Psoas muscle (tissue), 8 donors: ENCODE data around the gene RPL35. TPM values are rescaled to one million over a fixed set of nuclear protein-coding genes. Genes with fewer than 3 reads are reported as not detected.

Experiments
- ATAC-seq, 4 donors: fragments of 200-7000 bp; cut with Tn5 transposase; one replicate each; pipeline ENCODE4 v1.9.1; 2020; ENCODE audit warnings: moderate library complexity in 3 of 4, mild to moderate bottlenecking in 2 of 4
- DNase-seq, 2 donors: peaks; one replicate each; pipeline ENCODE4 v3.0.0-alpha.2; 2020
- H3K27ac ChIP-seq: fragments of 200-600 bp; one replicate; pipeline ENCODE4 v1.8.0; 2022
- H3K27me3 ChIP-seq, 3 donors: fragments of 200-600 bp in 1 of 3; one replicate each; pipeline versions ENCODE4 v1.6.1 to v1.8.0; 2013 to 2022; ENCODE audit warnings: low read length in 2 of 3, mild to moderate bottlenecking in 2 of 3, moderate library complexity in 1 of 3; ENCODE audit not compliant: insufficient read depth in 3 of 3
- H3K36me3 ChIP-seq, 2 donors: fragments of 200-600 bp in 1 of 2; one replicate each; pipeline versions ENCODE4 v1.6.1 to v1.8.0; 2013 to 2022; ENCODE audit warnings: low read depth in 1 of 2, mild to moderate bottlenecking in 1 of 2, moderate library complexity in 1 of 2; ENCODE audit not compliant: insufficient read depth in 1 of 2
- H3K4me1 ChIP-seq: fragments of 200-600 bp; one replicate; pipeline ENCODE4 v1.8.0; 2022
- H3K4me3 ChIP-seq: fragments of 200-600 bp; one replicate; pipeline ENCODE4 v1.8.0; 2022; ENCODE audit warnings: mild to moderate bottlenecking
- H3K9me3 ChIP-seq: fragments of 200-600 bp; one replicate; pipeline ENCODE4 v1.8.0; 2022
- CTCF ChIP-seq: fragments of 200-600 bp; IDR thresholded peaks from one replicate; pipeline ENCODE4 v1.8.0; 2022; ENCODE audit warnings: antibody characterized with exemption
- WGBS, 3 donors: extraction: QIAGEN DNeasy Blood & Tissue Kit; methylation state at CpG; one replicate each; pipeline versions ENCODE4 v1.1.6 to v1.1.7; 2013; 5-methylcytosine and 5-hydroxymethylcytosine counted together
- intact Hi-C, 2 donors: fragments of 100-400 bp; cut with DNase I; formaldehyde crosslinking; loops; one replicate each; pipeline versions ENCODE4 v1.11.0 to v1.14.2; 2022
- polyA plus RNA-seq, 3 donors: library from polyadenylated mRNA; stranded (reverse); fragments of 200-250 nt; gene quantifications; one replicate each; pipeline ENCODE4 v1.2.3, GENCODE V29; 2013
- total RNA-seq, 4 donors: library from RNA; stranded (reverse); fragmentation: NEBNext Ultra II Directional in 2 of 4; extraction: Animal tissue kit (Norgen Biotek cat#: 25700) in 2 of 4; gene quantifications; one replicate each; pipeline versions ENCODE4 v1.2.1 to v1.2.4, GENCODE V29; 2021 to 2023
- donor health status: healthy with polysubstance abuse.
- donor health status: DM: no; HTN: no; CAD: no; lungs with moderate emphysema.
- donor health status: Bipolar disorder and iron deficiency.
- donor health status: healthy.
- donor health status: DM: yes; HTN: yes; CAD: no.
- donor health status: DM: no; HTN: no; CAD: no.
- donor health status: DM: no; HTN: no; CAD: no.
- donor health status: DM: yes; HTN: yes; CAD: no.

The RPL35 gene
- total and polyA plus RNA-seq, 7 donors: 994 to 4,666 (median 1,307) TPM

GRCh38 chr9:124854161-124854560 lies 7.6 kb downstream of the RPL35 start:
- intact Hi-C loops: no loop called here
- Histone ChIP-seq H3K36me3 (peaks cover 0 to 29% of the 10 kb centered on the region in 2 donors), H3K4me3 (no peak overlapping the region), H3K9me3 (no peaks in the 10 kb centered on the region), H3K27ac (no peak overlapping the region), H3K4me1 (peaks cover 20% of the 10 kb centered on the region), H3K27me3 (no peaks in the 10 kb centered on the region)
- 79 to 82% (median 81%) methylated on average over 8 of the region's 8 CpGs for WGBS, 3 donors
- no peak for DNase-seq
- no peak for ATAC-seq
- no peak for TF ChIP-seq CTCF

- H3K27me3 ChIP-seq: no peaks in the 10 kb centered on the region
- intact Hi-C loops: loop anchor here in 1 of 2 donors (1.0 kb wide), 1 partner anchor 79 kb away; no protein-coding TSS in a partner anchor
- H3K27ac ChIP-seq: peak overlapping the region; percentile 9
- ATAC-seq (no peak), DNase-seq (no peak)
- WGBS, 3 donors: 60 to 69% (median 66%) methylated on average over 11 of the region's 11 CpGs
- no peak for TF ChIP-seq CTCF
- H3K4me1 ChIP-seq: peaks cover 15% of the 10 kb centered on the region
- H3K36me3 ChIP-seq: peaks cover 0 to 24% of the 10 kb centered on the region in 2 donors
- no peaks in the 10 kb centered on the region for H3K9me3 ChIP-seq
- H3K4me3 ChIP-seq: peak overlapping the region; percentile 64
Observed at GRCh38 chr9:124853605-124854143, 8.1 kb downstream of the RPL35 start.

- peak; percentile 99 for TF ChIP-seq CTCF
- DNase-seq: peak; percentile 83 to 92
- H3K4me1 ChIP-seq: peaks cover 14% of the 10 kb centered on the region
- H3K4me3 ChIP-seq: peak within 1 kb of the TSS; percentile 64
- no peaks in the 10 kb centered on the region for H3K9me3 ChIP-seq
- intact Hi-C loops: loop anchor here (1.0 kb wide), 2 partner anchors 79 to 81 kb away; no protein-coding TSS in a partner anchor
- peak; percentile 89 to 92 (median 91) for ATAC-seq
- 0 to 1% (median 1%) methylated on average over 31 to 51 of the region's 51 CpGs for WGBS, 3 donors
- no peaks in the 10 kb centered on the region for H3K27me3 ChIP-seq
- H3K36me3 ChIP-seq: peaks cover 0 to 17% of the 10 kb centered on the region in 2 donors
- H3K27ac ChIP-seq: peak within 1 kb of the TSS; percentile 73
Observed at GRCh38 chr9:124852829-124853531, 8.8 kb downstream of the RPL35 start, which contains the start of gene WDR38. Gene WDR38 (plus strand): TSS chr9:124853460. CDS start chr9:124853532, 72 bp downstream.

- H3K27ac ChIP-seq: peak overlapping the region; percentile 73
- no peaks in the 10 kb centered on the region for H3K9me3 ChIP-seq
- H3K4me1 ChIP-seq: peaks cover 14% of the 10 kb centered on the region
- H3K27me3 ChIP-seq: no peaks in the 10 kb centered on the region
- H3K4me3 ChIP-seq: peak overlapping the region; percentile 64
- WGBS, 3 donors: 11 to 34% (median 15%) methylated on average over 12 to 13 of the region's 13 CpGs
- ATAC-seq: peak; percentile 41 to 71 (median 52)
- peak in 1 of 2 donors; percentile 78 for DNase-seq
- TF ChIP-seq CTCF: no peak
- peaks cover 0 to 10% of the 10 kb centered on the region in 2 donors for H3K36me3 ChIP-seq
- intact Hi-C loops: loop anchor here in 1 of 2 donors (1.0 kb wide), 1 partner anchor 80 kb away; no protein-coding TSS in a partner anchor
Observed at GRCh38 chr9:124852121-124852828, 9.5 kb downstream of the RPL35 start.
